ENCODE measurements around the gene KCNT2. TPM values are rescaled to one million over a fixed set of nuclear protein-coding genes. Genes with fewer than 3 reads are reported as not detected.

Gene KCNT2
- total and polyA plus RNA-seq, 11 donors = 0.15 to 6.9 (median 0.57) TPM

GRCh38 chr1:196594700-196595099 is 13.5 kb downstream of the KCNT2 start:
- no peaks in the 10 kb centered on the region for H3K36me3 ChIP-seq
- H3K9me3 ChIP-seq = peaks cover 0 to 5% (median 0%) of the 10 kb centered on the region in 12 donors
- no peak for TF ChIP-seq POLR2A (IDR thresholded peaks at IDR 0.05)
- no peak for TF ChIP-seq CTCF (IDR thresholded peaks at IDR 0.05)
- H3K27ac ChIP-seq = no peak overlapping the region
- intact Hi-C loops (cut with DNase I) = no loop called here
- H3K4me3 ChIP-seq = no peak overlapping the region
- 83 to 88% (median 85%) methylated on average over 2 of the region's 2 CpGs for WGBS, 4 donors
- H3K27me3 ChIP-seq = no peaks in the 10 kb centered on the region
- no peaks in the 10 kb centered on the region for H3K4me1 ChIP-seq
- DNase-seq (no peak), ATAC-seq (no peak)

- ATAC-seq (no peak), DNase-seq (no peak)
- Histone ChIP-seq H3K4me1 (no peaks in the 10 kb centered on the region), H3K9me3 (peaks cover 0 to 5% (median 0%) of the 10 kb centered on the region in 12 donors), H3K27ac (no peak overlapping the region), H3K27me3 (no peaks in the 10 kb centered on the region), H3K36me3 (no peaks in the 10 kb centered on the region), H3K4me3 (no peak overlapping the region)
- TF ChIP-seq POLR2A (IDR thresholded peaks at IDR 0.05) (no peak), CTCF (IDR thresholded peaks at IDR 0.05) (no peak)
- intact Hi-C loops (cut with DNase I) = no loop called here
Measured at GRCh38 chr1:196593955-196594354, 14.3 kb downstream of the KCNT2 start.

- ATAC-seq (no peak), DNase-seq (no peak)
- no peaks in the 10 kb centered on the region for H3K27me3 ChIP-seq
- 80 to 86% (median 83%) methylated on average over 3 of the region's 3 CpGs for WGBS, 4 donors
- H3K36me3 ChIP-seq = no peaks in the 10 kb centered on the region
- TF ChIP-seq POLR2A (IDR thresholded peaks at IDR 0.05) = no peak
- no peak for TF ChIP-seq CTCF (IDR thresholded peaks at IDR 0.05)
- H3K27ac ChIP-seq = no peak overlapping the region
- H3K4me1 ChIP-seq = no peaks in the 10 kb centered on the region
- H3K4me3 ChIP-seq = no peak overlapping the region
- H3K9me3 ChIP-seq = no peaks in the 10 kb centered on the region
- intact Hi-C loops (cut with DNase I) = no loop called here
Measured at GRCh38 chr1:196590959-196591358, 17.3 kb downstream of the KCNT2 start.

- Histone ChIP-seq H3K27ac (no peak overlapping the region), H3K4me3 (no peak overlapping the region), H3K27me3 (no peaks in the 10 kb centered on the region), H3K36me3 (no peaks in the 10 kb centered on the region), H3K4me1 (no peaks in the 10 kb centered on the region), H3K9me3 (no peaks in the 10 kb centered on the region)
- 61 to 80% (median 75%) methylated on average over 5 of the region's 5 CpGs for WGBS, 4 donors
- no peak for DNase-seq
- intact Hi-C loops (cut with DNase I) = no loop called here
- TF ChIP-seq POLR2A (IDR thresholded peaks at IDR 0.05) = no peak
- no peak for ATAC-seq
Measured at GRCh38 chr1:196590012-196590708, 18.1 kb downstream of the KCNT2 start.

GRCh38 chr1:196584696-196585095 is 23.5 kb downstream of the KCNT2 start:
- no peak for DNase-seq
- 77 to 84% (median 82%) methylated on average over 3 of the region's 3 CpGs for WGBS, 4 donors
- H3K4me3 ChIP-seq = no peak overlapping the region
- ATAC-seq = no peak
- intact Hi-C loops (cut with DNase I) = no loop called here
- TF ChIP-seq CTCF (IDR thresholded peaks at IDR 0.05) (no peak), POLR2A (IDR thresholded peaks at IDR 0.05) (no peak)
- no peaks in the 10 kb centered on the region for H3K4me1 ChIP-seq
- no peaks in the 10 kb centered on the region for H3K36me3 ChIP-seq
- H3K9me3 ChIP-seq = no peaks in the 10 kb centered on the region
- no peaks in the 10 kb centered on the region for H3K27me3 ChIP-seq
- no peak overlapping the region for H3K27ac ChIP-seq

Measured in heart left ventricle (tissue), 16 donors.